Hematopoietic multipotent progenitor cell treated with erythropoietin and hydrocortisone succinate and interleukin-3 and kit ligand, for 17 days (in vitro differentiated cells): Measurements from ENCODE around the gene SLC35F1.

Source experiments
- DNase-seq: peaks from one replicate; pipeline ENCODE4 v3.0.0-alpha.2; 2015; ENCODE audit warnings: low spot score

Gene SLC35F1

GRCh38 chr6:118317581-118318563 lies 410.8 kb downstream of the SLC35F1 start:
- no peak for DNase-seq

GRCh38 chr6:118318648-118319047 lies 411.6 kb downstream of the SLC35F1 start:
- no peak for DNase-seq

GRCh38 chr6:118319416-118319815 lies 412.4 kb downstream of the SLC35F1 start:
- no peak for DNase-seq

GRCh38 chr6:118319894-118320649 lies 413.0 kb downstream of the SLC35F1 start:
- DNase-seq, result no peak

- no peak for DNase-seq
Measured at GRCh38 chr6:118320652-118321051, 413.6 kb downstream of the SLC35F1 start.

- no peak for DNase-seq
Measured at GRCh38 chr6:118324116-118324515, 417.1 kb downstream of the SLC35F1 start.

GRCh38 chr6:118325220-118325860 lies 418.3 kb downstream of the SLC35F1 start:
- no peak for DNase-seq

- DNase-seq, result no peak
Measured at GRCh38 chr6:118326712-118327111, 419.6 kb downstream of the SLC35F1 start.

- DNase-seq, result no peak
Measured at GRCh38 chr6:118327237-118327636, 420.2 kb downstream of the SLC35F1 start.

- no peak for DNase-seq
Measured at GRCh38 chr6:118333772-118334171, 426.7 kb downstream of the SLC35F1 start.

GRCh38 chr6:118334634-118335033 lies 427.6 kb downstream of the SLC35F1 start:
- DNase-seq, result no peak

GRCh38 chr6:118335325-118335816 lies 428.3 kb downstream of the SLC35F1 start:
- no peak for DNase-seq

GRCh38 chr6:118344014-118344670 lies 437.1 kb downstream of the SLC35F1 start:
- no peak for DNase-seq

- no peak for DNase-seq
Measured at GRCh38 chr6:118350881-118351430, 443.9 kb downstream of the SLC35F1 start.

- DNase-seq, result no peak
Measured at GRCh38 chr6:118353564-118353963, 446.5 kb downstream of the SLC35F1 start.

GRCh38 chr6:118354641-118355040 lies 447.6 kb downstream of the SLC35F1 start:
- no peak for DNase-seq

GRCh38 chr6:118356054-118356453 lies 449.0 kb downstream of the SLC35F1 start:
- DNase-seq, result no peak

GRCh38 chr6:118356686-118357085 lies 449.6 kb downstream of the SLC35F1 start:
- DNase-seq, result no peak
